Measurements from ENCODE around the gene FAM174A.

The FAM174A gene

DNA sequence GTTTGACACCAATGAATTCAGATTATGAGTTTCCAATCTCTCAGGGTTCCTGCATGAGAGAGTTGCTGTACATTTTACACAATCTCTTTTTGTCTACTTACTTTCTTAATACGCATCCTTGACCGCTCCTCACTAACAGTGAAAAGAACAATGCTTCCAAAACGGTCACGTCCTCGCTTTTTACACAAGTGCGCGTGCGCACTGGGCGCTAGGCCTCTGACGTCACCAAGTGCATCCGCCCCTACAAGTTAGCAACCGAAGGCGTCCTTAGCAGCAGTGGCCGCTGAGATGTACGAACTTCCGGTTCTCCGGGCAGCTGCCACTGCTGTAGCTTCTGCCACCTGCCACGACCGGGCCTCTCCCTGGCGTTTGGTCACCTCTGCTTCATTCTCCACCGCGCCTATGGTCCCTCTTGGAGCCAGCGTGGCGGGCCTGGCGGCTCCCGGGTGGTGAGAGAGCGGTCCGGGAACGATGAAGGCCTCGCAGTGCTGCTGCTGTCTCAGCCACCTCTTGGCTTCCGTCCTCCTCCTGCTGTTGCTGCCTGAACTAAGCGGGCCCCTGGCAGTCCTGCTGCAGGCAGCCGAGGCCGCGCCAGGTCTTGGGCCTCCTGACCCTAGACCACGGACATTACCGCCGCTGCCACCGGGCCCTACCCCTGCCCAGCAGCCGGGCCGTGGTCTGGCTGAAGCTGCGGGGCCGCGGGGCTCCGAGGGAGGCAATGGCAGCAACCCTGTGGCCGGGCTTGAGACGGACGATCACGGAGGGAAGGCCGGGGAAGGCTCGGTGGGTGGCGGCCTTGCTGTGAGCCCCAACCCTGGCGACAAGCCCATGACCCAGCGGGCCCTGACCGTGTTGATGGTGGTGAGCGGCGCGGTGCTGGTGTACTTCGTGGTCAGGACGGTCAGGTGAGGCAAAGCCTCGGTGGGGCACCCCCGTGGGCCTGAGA lies at the start of gene FAM174A:
Gene FAM174A, plus strand, starts transcription at position 315 of the 946 bp plus-strand sequence. Its CDS starts 157 bp downstream, at position 472.
- peak; percentile 85 for DNase-seq (ENCODE audit: low read depth)

DNA sequence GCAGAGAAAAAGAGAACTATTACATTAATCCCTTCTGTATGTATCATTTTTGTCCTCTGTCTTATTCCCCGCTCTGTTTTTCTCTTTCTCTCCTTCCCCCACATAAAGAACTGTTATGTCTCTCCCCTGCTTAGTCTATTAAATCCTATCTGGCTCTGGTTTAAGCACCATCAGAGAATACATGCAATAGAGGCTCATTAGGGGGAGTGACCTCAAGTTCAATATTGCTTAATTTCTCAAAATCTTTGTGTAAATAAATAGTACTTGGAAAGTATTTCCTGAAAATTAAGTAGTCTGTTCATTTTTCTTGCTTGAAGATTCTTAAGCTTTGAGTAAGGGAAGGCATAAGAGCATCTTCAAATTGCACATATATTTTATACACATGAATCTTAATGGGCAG lies 41.2 kb upstream of the FAM174A start:
- no peak for DNase-seq (ENCODE audit: low read depth)

DNA sequence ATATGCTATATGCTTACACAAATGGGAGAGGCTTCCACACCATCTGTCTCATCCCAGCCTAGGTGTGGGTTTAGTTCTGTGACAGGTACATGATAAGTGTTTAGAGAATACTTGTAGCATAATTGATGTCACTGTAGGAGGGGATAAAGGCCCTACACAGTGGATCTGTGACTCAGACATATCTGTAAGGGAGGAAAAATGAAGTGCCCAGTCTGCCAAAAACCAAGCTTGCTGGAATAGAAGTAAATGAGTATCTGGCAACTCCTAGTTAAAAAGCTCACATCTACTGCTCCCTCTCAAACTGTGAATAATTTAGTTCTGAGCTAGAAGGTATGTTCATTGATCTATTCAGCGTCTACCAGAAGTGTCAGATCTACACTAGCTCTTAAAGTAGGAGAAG lies 38.9 kb upstream of the FAM174A start:
- DNase-seq (ENCODE audit: low read depth) = no peak

DNA sequence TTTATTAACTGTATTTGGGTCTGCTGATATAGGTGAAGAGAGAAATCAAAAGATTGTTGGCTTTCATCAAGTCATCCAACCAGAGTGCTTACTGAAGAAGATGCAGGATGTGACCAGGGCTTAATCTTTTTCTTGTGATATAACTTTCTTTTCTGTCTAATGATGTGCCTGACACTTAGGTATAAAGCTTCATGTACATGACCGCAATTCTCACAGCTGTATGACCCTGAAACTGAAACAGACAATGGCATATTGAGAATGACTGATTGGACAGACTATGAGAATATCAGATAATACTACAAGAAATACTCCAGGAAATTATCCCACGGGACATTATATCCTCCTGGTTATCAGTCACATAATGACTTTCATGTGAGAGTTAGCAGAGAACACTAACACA lies 32.5 kb upstream of the FAM174A start:
- no peak for DNase-seq (ENCODE audit: low read depth)

DNA sequence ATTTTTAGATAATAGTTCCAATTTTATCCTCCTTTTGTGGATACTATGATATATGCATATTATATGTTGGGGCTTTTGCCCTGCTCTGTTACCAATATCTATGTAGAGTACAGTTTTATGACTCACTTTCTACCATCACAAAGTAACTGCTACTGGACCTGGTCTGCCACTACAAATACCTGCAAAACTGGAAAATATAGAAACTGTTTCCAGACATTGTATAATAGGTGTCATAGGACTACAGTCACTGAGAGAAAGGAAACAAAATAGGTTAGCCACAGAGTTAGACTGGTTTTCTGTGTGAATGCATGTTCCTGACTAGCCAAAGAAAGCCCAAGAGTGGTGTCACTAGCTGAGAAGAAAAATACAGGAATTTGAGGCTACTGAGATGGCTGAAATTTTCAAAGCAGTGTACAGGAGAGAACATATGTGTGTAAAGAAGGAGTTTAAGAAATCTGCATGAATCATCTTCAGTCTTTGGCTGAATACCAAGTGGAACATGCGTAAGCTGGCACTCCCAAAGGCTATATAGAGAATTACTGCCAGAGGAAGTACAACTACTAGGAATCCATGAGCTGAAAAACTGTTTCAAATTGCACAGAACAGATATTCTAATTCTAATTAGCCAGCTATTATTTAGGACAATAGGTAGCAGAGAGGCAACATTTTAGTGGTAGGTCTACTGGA lies 29.0 kb upstream of the FAM174A start:
- no peak for DNase-seq (ENCODE audit: low read depth)

DNA sequence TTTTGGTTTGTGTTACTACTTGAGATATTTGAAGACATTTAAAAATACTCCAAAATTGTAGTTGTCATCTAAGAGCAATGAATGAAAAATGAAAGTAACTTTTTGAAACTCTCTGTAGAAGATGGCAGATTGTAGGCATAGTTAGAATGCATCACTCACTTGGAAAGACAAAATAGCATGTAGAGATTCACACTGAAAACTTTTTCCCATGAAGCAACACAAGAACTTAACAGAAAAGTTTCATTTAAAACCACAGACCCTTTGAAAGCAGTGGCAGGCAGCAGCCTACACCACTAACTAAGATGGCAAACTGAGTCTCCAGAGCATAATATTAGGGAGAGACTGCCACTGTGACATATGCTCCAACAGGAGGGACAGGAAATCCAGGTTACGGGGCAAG lies 18.9 kb upstream of the FAM174A start:
- DNase-seq (ENCODE audit: low read depth) = no peak

DNA sequence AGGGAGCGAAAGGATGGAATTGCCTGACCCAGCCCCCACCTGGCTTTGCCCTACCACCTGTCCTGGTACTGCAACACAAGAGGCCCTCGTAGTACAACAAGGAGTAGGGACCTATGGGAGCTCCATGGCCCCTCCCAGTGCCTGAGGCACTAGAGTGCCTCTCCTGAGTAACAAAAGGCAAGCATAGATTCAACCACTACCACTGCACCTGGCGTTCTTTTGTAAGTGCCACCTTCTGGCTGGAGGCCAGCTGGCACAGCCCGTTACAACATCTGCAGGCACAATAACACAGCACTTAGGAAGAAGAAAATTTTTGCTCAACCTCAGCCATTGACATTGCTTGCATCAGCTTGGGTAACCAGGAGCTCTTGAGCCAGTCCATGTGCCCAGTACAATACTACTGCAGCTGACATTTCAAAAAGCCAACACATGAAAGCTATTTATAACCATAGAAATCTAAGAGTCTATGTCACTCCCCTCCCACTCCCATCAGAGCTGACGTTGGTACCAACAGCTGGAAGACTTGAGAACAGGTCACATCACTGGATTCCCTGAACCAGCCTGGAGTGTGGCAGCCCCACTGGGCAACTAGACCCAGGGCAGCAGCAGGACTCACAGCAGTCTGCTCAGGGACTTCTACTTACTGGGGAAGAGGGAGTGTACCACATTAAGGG lies 17.7 kb upstream of the FAM174A start:
- no peak for DNase-seq (ENCODE audit: low read depth)

DNA sequence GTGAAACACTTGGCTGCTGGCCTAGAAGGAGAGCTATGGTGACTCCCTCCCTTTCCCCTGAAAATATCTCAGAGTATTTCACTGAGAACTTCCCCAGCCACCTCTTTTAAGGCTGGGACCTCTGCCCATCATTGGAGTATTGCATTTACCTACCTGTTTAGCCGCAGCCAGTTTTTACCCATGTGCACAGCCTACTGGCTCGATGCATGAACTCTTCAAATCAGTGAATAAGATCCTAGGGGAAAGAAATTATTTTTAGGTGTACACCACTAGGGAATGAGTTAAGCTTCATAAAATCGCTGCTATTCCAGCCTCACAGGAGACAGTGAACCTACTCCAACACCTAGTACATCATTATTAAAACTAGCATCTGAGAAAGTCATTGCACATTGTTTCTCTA lies 16.8 kb upstream of the FAM174A start:
- no peak for DNase-seq (ENCODE audit: low read depth)

DNA sequence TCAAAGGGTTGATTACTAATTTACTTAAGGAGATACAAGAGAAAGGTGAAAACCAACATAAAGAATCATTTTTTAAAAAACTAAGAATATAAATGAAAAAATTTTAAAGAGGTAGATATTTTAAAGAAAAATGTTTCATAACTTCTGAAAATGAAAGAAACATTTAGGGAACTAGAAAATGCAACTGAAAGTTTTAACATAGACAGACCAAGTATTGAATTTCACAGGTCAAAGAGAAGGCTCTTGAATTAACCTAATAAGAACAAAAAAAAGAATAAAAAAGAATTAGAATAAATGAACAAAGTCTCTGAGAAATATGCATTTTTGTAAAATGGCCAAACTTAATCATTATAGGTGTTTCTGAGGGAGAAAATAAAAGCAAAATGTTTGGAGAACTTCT lies 16.1 kb upstream of the FAM174A start:
- DNase-seq (ENCODE audit: low read depth) = no peak

DNA sequence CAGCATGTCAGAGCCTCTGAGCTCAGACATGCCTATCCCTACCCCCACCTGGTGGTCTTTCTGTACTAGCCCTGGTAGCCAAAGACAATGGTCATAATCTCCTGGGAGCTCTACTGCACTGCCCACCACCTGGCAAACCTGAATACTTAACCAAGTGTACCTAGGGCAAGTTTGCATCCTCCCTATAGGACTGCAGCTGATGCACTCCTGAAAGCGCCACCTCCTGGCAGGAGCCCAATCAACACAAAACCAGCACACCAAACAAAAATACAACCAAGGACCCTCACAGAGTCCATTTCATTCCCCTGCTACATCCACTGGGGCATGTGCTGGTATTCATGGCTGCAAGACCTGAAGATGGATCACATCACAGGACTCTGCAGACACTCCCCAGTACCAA lies 14.8 kb upstream of the FAM174A start:
- no peak for DNase-seq (ENCODE audit: low read depth)

DNA sequence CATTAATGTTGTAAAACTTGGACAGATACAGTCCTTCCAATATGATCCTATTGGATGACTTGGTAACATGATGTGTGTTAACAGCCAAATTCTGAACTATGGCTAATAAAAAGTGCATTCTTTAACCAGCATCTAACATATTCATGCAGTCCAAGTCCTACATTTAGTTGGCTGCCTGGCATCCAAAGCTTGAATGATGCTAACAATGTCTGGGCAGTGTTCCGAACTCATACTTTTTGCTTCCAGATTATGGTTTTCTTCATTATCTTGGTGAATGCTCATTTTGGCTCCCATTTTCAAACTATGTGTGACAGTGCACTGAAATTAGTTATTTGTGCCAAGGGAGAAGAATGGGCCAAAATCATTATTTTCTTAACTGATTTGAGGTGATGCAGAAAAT lies 2.8 kb downstream of the FAM174A start:
- no peak for DNase-seq (ENCODE audit: low read depth)

DNA sequence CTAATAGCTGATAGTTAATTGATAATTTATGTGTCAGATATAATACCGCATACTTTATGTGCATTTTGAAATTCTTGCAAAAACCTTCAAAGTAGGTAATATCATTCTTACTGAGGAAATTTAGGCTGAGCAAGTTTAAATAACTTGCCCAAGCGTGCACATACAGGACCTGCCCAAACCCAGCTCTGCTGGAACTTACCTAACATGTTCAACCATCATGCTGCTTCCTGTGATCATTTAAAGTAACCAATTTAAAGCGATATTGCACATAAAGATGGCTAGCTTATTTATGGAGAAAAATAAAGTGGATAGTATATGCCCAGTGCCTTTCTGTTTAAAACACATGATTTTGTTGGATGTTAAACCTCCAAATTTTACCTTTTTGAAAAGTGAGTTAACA lies 4.3 kb downstream of the FAM174A start:
- DNase-seq (ENCODE audit: low read depth) = no peak

DNA sequence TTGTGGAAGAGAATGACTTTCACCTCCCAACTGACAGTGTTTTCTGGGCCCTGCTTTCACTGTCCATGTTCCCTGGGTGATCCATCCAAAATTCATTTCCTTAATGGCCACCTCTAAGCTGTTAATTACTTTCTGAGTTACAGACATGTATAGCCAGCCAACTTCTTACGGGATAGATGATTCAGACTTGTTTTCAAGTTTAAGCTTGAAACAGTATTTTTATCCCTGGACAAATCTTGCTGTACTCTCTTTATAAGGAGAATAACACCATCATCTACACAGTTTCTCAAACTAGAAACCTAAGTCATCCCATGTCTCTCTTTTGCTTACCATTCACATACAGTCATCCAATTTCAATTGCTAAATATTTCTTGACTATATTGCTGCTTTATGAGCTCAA lies 6.9 kb downstream of the FAM174A start:
- no peak for DNase-seq (ENCODE audit: low read depth)

DNA sequence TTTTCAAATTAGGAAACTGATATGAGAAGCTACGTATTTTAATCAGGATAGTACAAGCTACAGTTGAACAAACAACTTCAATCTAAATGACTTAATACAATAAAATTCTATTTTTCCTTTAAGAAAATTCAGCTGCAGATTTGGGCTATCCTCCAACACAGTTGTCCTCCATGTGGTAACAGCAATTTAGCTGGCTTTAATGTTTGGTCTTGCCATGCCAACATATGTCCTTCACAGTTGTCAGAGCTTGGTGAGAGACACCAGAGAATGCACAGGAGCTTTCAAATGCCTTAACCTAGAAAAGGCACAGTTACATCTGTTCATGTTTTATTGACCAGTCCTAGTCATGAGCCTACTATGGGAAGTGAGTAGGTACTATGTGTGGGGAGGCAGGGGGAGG lies 10.8 kb downstream of the FAM174A start:
- no peak for DNase-seq (ENCODE audit: low read depth)

DNA sequence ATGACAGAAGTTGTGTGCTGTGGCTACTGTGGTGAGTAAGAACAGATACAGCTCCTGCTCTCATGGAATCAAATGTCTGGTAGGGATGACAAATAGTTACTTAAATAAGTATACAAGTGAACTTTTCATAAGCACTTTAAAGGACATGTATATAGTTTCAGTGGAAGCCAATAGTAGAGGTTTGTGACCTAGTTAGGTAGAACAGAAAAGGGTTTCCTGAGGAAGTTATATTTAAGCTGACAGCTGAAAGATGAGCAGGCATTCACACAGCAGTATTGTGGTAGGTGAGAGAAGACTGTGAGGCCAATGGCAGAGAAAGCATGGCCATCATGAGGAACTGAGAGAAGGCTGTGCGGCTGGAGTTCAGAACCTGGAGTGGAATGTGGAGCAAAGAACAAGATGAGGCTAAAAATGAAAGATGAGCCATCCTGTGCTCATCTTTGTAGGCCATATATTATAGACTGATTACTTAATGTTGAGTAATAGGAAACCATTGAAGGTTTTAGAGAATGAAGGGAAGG lies 15.4 kb downstream of the FAM174A start:
- DNase-seq (ENCODE audit: low read depth) = no peak

DNA sequence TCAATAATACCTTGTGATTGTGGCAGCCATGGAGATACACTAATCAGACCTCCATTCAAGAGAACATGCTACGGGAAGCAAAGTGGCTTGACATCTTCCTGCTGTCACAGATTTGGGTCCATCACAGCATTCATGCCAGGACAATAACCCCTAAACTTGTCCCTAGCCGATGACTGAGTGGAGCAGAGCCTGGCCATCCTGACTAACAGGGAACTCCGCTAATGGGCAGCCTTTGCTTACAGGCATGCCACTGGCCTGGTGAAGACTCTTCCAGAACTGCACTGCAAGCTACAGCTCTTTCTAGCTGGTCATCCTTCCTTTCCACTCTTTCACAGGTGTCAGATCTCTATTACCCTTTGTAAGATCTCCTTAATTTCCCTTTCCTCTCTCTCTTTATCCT lies 16.0 kb downstream of the FAM174A start:
- no peak for DNase-seq (ENCODE audit: low read depth)

DNA sequence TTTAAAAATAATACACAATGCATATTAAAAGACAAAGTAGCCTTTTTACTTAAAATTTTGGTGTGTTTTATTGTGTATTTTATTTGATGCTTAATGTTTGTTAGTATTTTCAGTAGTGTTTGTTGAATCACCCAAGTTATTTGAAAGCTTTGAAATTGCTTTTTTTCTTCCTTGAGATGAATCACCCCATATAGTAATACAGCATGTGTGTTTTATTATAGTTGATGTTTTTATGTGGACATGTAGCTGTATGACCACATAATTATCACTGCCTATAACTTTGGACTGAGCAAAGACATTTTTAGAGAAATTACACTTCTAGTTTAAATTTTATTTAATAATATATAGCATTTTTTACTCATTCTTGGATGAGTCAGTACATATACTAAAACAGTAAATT lies 18.0 kb downstream of the FAM174A start:
- DNase-seq (ENCODE audit: low read depth) = no peak

DNA sequence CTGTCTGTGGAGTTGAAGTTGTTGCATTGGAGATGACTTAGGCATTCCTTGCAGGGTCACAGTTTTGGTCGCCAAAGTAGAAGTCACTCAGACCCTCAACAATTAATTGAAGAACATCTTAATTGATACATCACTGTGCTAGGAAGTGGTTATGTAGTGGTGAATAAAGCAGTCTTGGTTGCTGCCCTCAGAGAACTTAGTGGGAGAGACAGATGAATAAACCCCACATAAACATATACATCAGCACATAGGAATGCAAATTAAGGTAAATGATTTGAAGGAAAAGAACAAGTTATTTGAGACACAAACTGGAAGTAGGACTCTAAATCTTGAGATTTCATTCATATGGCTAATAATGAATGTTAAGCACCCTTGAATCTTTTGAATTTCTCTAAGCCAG lies 25.7 kb downstream of the FAM174A start:
- no peak for DNase-seq (ENCODE audit: low read depth)

DNA sequence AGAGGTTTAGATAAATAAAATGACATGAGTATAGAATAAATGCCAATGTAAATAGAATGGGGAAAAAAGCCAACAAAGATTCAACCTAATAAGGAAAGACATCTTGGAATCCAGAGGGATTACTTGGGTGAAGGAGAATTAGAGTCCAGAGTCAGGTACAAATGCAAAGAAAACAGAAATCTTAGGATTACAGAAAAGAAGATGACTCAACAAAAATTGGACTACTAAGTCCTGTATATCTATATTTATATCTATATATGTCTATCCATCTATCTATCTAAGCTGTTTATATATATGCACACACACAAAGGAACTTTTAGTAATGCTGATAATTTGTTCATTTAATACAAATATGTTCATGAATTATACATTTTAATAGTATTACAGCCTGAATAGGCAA lies 27.6 kb downstream of the FAM174A start:
- no peak for DNase-seq (ENCODE audit: low read depth)

DNA sequence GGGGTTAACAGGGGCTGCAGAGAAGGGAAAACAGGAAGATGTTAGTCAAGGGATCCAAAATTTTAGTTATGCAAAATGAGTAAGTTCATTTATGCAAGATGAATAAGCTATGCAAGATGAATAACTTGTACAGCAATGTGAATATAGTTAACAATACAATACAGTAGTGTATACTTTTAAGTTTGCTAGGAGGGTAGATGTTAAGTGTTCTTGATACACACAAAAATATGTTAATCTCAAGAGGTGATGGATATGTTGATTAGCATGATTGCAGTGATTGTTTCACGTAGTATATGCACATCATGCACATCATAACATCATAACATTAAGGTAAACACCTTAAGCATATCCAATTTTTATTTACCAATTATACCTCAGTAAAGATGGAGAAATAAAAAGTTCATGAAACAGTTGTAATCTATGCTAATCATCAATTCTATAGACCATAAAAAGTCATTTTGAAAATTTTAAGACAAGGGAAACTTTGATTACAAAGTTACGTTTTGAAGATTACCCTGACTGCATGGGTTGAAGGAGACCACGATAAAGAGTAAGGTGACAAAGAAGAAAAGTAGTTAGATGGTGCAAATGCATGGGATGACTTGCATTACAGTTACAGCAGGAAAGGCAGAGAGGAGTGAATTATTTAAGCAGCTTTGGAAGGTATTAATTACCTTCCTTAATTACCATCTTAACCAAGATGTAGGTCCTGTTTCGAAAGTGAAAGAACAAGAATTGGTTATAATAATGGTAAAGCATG lies 31.4 kb downstream of the FAM174A start:
- no peak for DNase-seq (ENCODE audit: low read depth)

DNA sequence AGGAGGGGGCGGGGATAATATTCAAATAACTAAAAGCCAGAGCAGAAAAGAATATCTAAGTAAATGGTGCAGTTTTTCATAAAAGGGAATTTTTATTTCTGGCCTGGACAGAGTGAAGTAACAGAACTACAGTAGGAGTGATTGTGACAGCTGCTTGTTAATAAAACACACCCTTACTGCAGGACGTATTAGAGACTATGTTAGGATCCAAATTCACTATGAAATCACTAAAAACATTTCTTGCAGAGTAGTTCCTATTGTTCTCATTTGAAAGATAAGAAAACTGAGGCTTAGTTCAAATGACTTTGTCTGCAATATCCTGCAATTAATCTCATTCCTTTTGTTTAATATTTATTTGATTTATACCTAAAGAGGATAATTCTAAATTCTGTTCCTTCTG lies 39.5 kb downstream of the FAM174A start:
- DNase-seq (ENCODE audit: low read depth) = no peak

DNA sequence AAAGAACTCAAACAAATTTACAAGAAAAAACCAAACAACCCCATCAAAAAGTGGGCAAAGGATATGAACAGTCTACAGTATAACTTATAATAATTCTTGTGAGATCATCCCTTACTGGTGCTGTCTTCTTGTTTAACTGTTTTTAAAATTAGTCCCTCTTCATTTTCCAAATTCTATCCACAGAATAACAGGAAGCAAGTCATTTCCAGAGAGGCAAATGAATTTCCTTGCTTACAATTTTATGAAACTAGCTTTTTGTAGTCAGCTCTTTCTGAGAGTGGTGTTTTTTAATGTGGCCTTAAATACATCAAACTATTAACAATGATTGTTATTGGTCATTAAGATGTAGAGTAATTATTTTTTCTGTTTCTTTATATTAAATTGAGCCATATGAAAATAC lies 40.6 kb downstream of the FAM174A start:
- no peak for DNase-seq (ENCODE audit: low read depth)

Measured in stimulated activated CD8-positive, alpha-beta memory T cell treated with anti-CD3 and anti-CD28 coated beads, Interleukin-15, amount 100 ng/mL, for 1 hour (primary cell).